ENCODE measurements around the gene NDUFA11. TPM values are rescaled to one million over a fixed set of nuclear protein-coding genes. Genes with fewer than 3 reads are reported as not detected.

Gene NDUFA11
- total and polyA plus RNA-seq, 9 of the 15 experiments (the other 6 are each of a cell fraction or from before 2014, with no cell fraction given): 63.3 to 486 (median 274) TPM

DNA sequence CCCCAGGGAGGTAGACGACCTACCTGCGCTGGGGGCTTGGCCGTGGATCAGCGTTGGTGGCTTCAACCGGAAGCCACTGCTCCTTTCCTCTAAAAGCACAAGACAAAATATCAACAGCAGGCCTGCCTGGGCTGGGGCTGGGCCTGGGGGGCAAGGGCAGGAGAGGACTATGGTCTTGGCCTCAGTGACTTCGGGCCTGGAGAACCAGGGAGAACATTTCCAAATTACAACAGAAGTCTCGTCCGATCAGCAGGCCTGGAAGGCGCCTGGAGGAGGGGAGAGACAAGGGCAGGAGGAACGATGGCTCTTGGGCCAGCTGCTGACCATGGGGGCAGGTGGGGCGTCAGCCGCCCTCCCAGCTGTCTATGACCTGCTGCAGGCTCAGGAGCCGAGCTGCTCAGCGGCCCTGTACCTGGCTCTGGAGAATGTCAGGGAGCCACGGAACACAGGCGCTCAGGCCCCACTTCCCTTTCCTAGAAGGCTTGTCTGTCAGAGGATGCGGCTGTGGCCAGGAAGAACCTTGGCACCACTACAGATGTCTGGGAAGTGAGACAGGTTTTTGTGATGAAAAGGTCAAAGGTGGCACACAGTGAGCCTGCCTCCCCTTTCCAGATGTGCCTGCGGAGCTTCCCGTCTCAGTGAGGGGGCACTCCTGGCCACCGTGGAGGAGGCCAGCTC is 29.9 kb upstream of the NDUFA11 start:
- no peak for ATAC-seq
- ChIA-PET CTCF (ENCODE audit: low intra/inter-chr PET ratio) (no interaction called here), POLR2A (interaction anchor here (0.9 kb wide), 1 partner anchor 19 kb away, joined by 4 read pairs; the partner anchor contains the start of gene CAPS)
- Histone ChIP-seq H4K20me1 (replicated peaks; ENCODE audit: control insufficient read depth, insufficient read depth, low read length) (peaks cover 5% of the 10 kb centered on the region; the same call in 1 of the 2 replicates), H3K9ac (ENCODE audit: insufficient read depth in 1 of 2, low read depth in 2 of 2, low read length in 2 of 2) (peak overlapping the region in 1 of 2 experiments; percentile 42; a peak in 1 of 4 replicates), H2AFZ (ENCODE audit: low read depth, low read length) (no peak overlapping the region), H3K4me3 (no peak overlapping the region), H3K9me3 (replicated peaks; ENCODE audit: control insufficient read depth, insufficient read depth, low read depth, low read length) (no peaks in the 10 kb centered on the region), H3K9me1 (ENCODE audit: control insufficient read depth, insufficient read depth, low read length) (peaks cover 2% of the 10 kb centered on the region), H3K4me1 (replicated peaks in 1 of 2; ENCODE audit: control insufficient read depth in 2 of 2, insufficient read depth in 2 of 2, low read length in 2 of 2) (peaks cover 0 to 15% of the 10 kb centered on the region in 2 experiments; a peak in 1 of 5 replicates), H3K79me2 (ENCODE audit: control insufficient read depth, insufficient read depth, low read length) (peaks cover 5% of the 10 kb centered on the region; the same call in 1 of the 3 replicates), H3K27me3 (ENCODE audit: control insufficient read depth in 2 of 2, insufficient read depth in 2 of 2, low read length in 2 of 2) (no peaks in the 10 kb centered on the region), H3K36me3 (ENCODE audit: control insufficient read depth, insufficient read depth, low read length) (peaks cover 94% of the 10 kb centered on the region; the same call in 2 of the 3 replicates), H3K4me2 (ENCODE audit: insufficient read depth, low read length) (no peak overlapping the region), H3K27ac (ENCODE audit: extremely low read depth, low read depth, low read length) (no peak overlapping the region)
- BruUV-seq (replicated peaks): no TSS peak
- in situ Hi-C loops (cut with MboI) (no loop called here), intact Hi-C loops (cut with micrococcal nuclease) (no loop called here)
- no peak for DNase-seq (ENCODE audit: extremely low read depth in 1 of 4, low spot score in 3 of 4)
- FAIRE-seq: no peak
- WGBS (ENCODE audit: insufficient coverage, low coverage, missing lambda C conversion rate): 97% methylated on average over 15 of the region's 20 CpGs
- TF ChIP-seq, protein P1, sequence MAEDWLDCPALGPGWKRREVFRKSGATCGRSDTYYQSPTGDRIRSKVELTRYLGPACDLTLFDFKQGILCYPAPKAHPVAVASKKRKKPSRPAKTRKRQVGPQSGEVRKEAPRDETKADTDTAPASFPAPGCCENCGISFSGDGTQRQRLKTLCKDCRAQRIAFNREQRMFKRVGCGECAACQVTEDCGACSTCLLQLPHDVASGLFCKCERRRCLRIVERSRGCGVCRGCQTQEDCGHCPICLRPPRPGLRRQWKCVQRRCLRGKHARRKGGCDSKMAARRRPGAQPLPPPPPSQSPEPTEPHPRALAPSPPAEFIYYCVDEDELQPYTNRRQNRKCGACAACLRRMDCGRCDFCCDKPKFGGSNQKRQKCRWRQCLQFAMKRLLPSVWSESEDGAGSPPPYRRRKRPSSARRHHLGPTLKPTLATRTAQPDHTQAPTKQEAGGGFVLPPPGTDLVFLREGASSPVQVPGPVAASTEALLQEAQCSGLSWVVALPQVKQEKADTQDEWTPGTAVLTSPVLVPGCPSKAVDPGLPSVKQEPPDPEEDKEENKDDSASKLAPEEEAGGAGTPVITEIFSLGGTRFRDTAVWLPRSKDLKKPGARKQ (CRISPR knock-in tag; IDR thresholded peaks at IDR 0.05): no peak
- no peak for TF ChIP-seq ZNF165 (CRISPR knock-in tag; IDR thresholded peaks at IDR 0.05; ENCODE audit: borderline replicate concordance)
- TF ChIP-seq ZNF561 (CRISPR knock-in tag; conservative IDR thresholded peaks at IDR 0.05): no peak
- no peak; the same call in 1 of the 2 replicates for TF ChIP-seq POLR2G (IDR thresholded peaks at IDR 0.05; ENCODE audit: low read depth, low read length)
- no peak for TF ChIP-seq FOXK2 (conservative IDR thresholded peaks at IDR 0.05 in 1 of 2, IDR thresholded peaks at IDR 0.05 in 1 of 2; ENCODE audit: low read depth in 2 of 2)
- no peak for TF ChIP-seq ZNF589 (CRISPR knock-in tag; IDR thresholded peaks at IDR 0.05; ENCODE audit: low read depth)
- no peak for TF ChIP-seq ZBTB8A (IDR thresholded peaks at IDR 0.05; ENCODE audit: partially characterized antibody)
- TF ChIP-seq, protein P2, sequence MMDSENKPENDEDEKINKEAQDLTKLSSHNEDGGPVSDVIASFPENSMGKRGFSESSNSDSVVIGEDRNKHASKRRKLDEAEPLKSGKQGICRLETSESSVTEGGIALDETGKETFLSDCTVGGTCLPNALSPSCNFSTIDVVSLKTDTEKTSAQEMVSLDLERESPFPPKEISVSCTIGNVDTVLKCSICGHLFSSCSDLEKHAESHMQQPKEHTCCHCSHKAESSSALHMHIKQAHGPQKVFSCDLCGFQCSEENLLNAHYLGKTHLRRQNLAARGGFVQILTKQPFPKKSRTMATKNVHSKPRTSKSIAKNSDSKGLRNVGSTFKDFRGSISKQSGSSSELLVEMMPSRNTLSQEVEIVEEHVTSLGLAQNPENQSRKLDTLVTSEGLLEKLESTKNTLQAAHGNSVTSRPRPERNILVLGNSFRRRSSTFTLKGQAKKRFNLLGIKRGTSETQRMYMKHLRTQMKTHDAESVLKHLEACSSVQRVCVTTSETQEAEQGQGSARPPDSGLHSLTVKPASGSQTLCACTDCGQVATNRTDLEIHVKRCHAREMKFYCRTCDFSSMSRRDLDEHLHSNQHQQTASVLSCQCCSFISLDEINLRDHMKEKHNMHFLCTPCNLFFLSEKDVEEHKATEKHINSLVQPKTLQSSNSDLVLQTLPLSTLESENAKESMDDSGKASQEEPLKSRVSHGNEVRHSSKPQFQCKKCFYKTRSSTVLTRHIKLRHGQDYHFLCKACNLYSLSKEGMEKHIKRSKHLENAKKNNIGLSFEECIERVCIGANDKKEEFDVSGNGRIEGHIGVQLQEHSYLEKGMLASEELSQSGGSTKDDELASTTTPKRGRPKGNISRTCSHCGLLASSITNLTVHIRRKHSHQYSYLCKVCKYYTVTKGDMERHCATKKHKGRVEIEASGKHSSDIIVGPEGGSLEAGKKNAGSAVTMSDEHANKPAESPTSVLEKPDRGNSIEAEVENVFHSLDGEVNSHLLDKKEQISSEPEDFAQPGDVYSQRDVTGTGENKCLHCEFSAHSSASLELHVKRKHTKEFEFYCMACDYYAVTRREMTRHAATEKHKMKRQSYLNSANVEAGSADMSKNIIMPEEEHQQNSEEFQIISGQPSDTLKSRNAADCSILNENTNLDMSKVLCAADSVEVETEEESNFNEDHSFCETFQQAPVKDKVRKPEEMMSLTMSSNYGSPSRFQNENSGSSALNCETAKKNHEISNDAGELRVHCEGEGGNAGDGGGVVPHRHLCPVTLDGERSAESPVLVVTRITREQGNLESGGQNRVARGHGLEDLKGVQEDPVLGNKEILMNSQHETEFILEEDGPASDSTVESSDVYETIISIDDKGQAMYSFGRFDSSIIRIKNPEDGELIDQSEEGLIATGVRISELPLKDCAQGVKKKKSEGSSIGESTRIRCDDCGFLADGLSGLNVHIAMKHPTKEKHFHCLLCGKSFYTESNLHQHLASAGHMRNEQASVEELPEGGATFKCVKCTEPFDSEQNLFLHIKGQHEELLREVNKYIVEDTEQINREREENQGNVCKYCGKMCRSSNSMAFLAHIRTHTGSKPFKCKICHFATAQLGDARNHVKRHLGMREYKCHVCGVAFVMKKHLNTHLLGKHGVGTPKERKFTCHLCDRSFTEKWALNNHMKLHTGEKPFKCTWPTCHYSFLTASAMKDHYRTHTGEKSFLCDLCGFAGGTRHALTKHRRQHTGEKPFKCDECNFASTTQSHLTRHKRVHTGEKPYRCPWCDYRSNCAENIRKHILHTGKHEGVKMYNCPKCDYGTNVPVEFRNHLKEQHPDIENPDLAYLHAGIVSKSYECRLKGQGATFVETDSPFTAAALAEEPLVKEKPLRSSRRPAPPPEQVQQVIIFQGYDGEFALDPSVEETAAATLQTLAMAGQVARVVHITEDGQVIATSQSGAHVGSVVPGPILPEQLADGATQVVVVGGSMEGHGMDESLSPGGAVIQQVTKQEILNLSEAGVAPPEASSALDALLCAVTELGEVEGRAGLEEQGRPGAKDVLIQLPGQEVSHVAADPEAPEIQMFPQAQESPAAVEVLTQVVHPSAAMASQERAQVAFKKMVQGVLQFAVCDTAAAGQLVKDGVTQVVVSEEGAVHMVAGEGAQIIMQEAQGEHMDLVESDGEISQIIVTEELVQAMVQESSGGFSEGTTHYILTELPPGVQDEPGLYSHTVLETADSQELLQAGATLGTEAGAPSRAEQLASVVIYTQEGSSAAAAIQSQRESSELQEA (IDR thresholded peaks at IDR 0.05; ENCODE audit: low read depth): no peak
- TF ChIP-seq MTA1 (IDR thresholded peaks at IDR 0.05; ENCODE audit: borderline replicate concordance): no peak
- no peak for TF ChIP-seq NFRKB (IDR thresholded peaks at IDR 0.05; ENCODE audit: low read depth)
- TF ChIP-seq ARHGAP35 (IDR thresholded peaks at IDR 0.05; ENCODE audit: partially characterized antibody): no peak
- no peak for TF ChIP-seq RBM17 (IDR thresholded peaks at IDR 0.05; ENCODE audit: borderline replicate concordance, low read depth, low read length)
- no peak for TF ChIP-seq SPI1 (IDR thresholded peaks at IDR 0.05; ENCODE audit: borderline replicate concordance, low read depth, low read length)

All from K562 (cell line).